GM21786 (cell line): ENCODE data around the gene RNF145.
"Not testable (repeated sequence)": the region's sequence is repeated elsewhere in the genome, so short reads cannot be mapped to it uniquely, and the experiment has no call there.

Experiments used
- ATAC-seq: cut with Tn5 transposase; IDR thresholded peaks from one replicate; pipeline ENCODE4 v1.9.1; 2021; ENCODE audit not compliant: unreplicated experiment

Gene RNF145

GRCh38 chr5:159120446-159120845 lies 88.9 kb downstream of the RNF145 start:
- no peak for ATAC-seq

- not testable (repeated sequence) for ATAC-seq
Observed at GRCh38 chr5:159119842-159120241, 89.5 kb downstream of the RNF145 start.

GRCh38 chr5:159118958-159119659 lies 90.2 kb downstream of the RNF145 start:
- not testable (repeated sequence) for ATAC-seq

GRCh38 chr5:159113405-159113804 lies 95.9 kb downstream of the RNF145 start:
- no peak for ATAC-seq

GRCh38 chr5:159112436-159112835 lies 96.9 kb downstream of the RNF145 start:
- ATAC-seq: no peak
